Endothelial cell of umbilical vein (primary cell): ENCODE results near the gene TLN1. TPM values are rescaled to one million over a fixed set of nuclear protein-coding genes. Genes with fewer than 3 reads are reported as not detected.

Experiments used
- BruUV-seq: library from RNA; stranded (reverse); fragments of 400-500 nt; replicated peaks from 2 replicates; lab custom pipeline; 2021; lab: Mats Ljungman, UMichigan
- CTCF ChIA-PET: fragments of 300-600, 350-600 bp; sonication (Branson Sonifier 250); formaldehyde crosslinking; loops from one replicate; lab custom pipeline; 2021; ENCODE audit warnings: antibody characterized with exemption, inconsistent platforms; lab: Charles Lee
- POLR2A ChIA-PET: fragments of 300-600, 350-600 bp; sonication (Branson Sonifier 250); formaldehyde crosslinking; loops from one replicate; lab custom pipeline; 2021; ENCODE audit warnings: antibody characterized with exemption, inconsistent platforms; lab: Charles Lee
- DNase-seq: peaks from one replicate; pipeline ENCODE4 v3.0.0-alpha.2; 2011; ENCODE audit warnings: low read depth, low spot score
- FAIRE-seq: peaks from 2 replicates; lab custom pipeline; 2011; peaks lifted over from hg19 to GRCh38; lab: Jason Lieb, UNC
- H2AFZ ChIP-seq: 2 replicates; pipeline ENCODE4 v1.6.0; 2012; ENCODE audit warnings: low read depth, low read length, control low read depth, inconsistent platforms
- H3K27ac ChIP-seq: 2 replicates; pipeline ENCODE4 v1.5.1; 2011; ENCODE audit warnings: low read depth, mild to moderate bottlenecking, control low read depth, low read length, moderate library complexity; ENCODE audit not compliant: insufficient read depth
- H3K27me3 ChIP-seq, 2 experiments: 2 replicates each; pipeline versions ENCODE4 v1.6.0 to v1.6.1; 2011; ENCODE audit warnings: low read length in 2 of 2, mixed read lengths in 1 of 2; ENCODE audit not compliant: control insufficient read depth in 2 of 2, insufficient read depth in 2 of 2
- H3K36me3 ChIP-seq, 2 experiments: 2 replicates in 1 of 2; 3 replicates in 1 of 2; pipeline ENCODE4 v1.5.1; 2011; ENCODE audit warnings: low read length in 2 of 2, mild to moderate bottlenecking in 1 of 2, moderate library complexity in 1 of 2; ENCODE audit not compliant: control insufficient read depth in 2 of 2, insufficient read depth in 2 of 2; ENCODE audit errors: extremely low read depth in 1 of 2
- H3K4me1 ChIP-seq: 3 replicates; pipeline ENCODE4 v1.5.1; 2011; ENCODE audit warnings: mild to moderate bottlenecking, low read length; ENCODE audit not compliant: control insufficient read depth, insufficient read depth; ENCODE audit errors: extremely low read depth
- H3K4me2 ChIP-seq: 2 replicates; pipeline ENCODE4 v1.6.1; 2011; ENCODE audit warnings: low read length, control low read depth, mixed read lengths; ENCODE audit not compliant: insufficient read depth
- H3K4me3 ChIP-seq, 3 experiments: fragments of 200-600 bp in 1 of 3; sonication (generic), shearing (Covaris generic) in 1 of 3; replicated peaks in 1 of 3; 2 replicates each; pipeline ENCODE4 v1.5.1; 2011 to 2016; ENCODE audit warnings: control low read depth in 3 of 3, low read length in 3 of 3, mild to moderate bottlenecking in 2 of 3, inconsistent platforms in 1 of 3, low read depth in 1 of 3, moderate library complexity in 1 of 3; ENCODE audit not compliant: insufficient read depth in 1 of 3
- H3K79me2 ChIP-seq: 2 replicates; pipeline ENCODE4 v1.6.0; 2012; ENCODE audit warnings: low read length, inconsistent platforms; ENCODE audit not compliant: control insufficient read depth, insufficient read depth
- H3K9ac ChIP-seq: replicated peaks from 2 replicates; pipeline ENCODE3; 2011; ENCODE audit warnings: low read length, control low read depth; ENCODE audit not compliant: insufficient read depth; ENCODE audit errors: extremely low read depth
- H3K9me1 ChIP-seq: replicated peaks from 3 replicates; pipeline ENCODE4 v1.6.0; 2011; ENCODE audit warnings: mild to moderate bottlenecking, low read length; ENCODE audit not compliant: control insufficient read depth, insufficient read depth; ENCODE audit errors: extremely low read depth
- H3K9me3 ChIP-seq: replicated peaks from 2 replicates; pipeline ENCODE4 v1.5.1; 2012; ENCODE audit warnings: low read length, inconsistent platforms; ENCODE audit not compliant: control insufficient read depth, insufficient read depth
- H4K20me1 ChIP-seq: replicated peaks from 2 replicates; pipeline ENCODE3; 2011; ENCODE audit warnings: mild to moderate bottlenecking, low read length; ENCODE audit not compliant: control insufficient read depth, insufficient read depth; ENCODE audit errors: extremely low read depth
- CTCF ChIP-seq, 2 donors: IDR thresholded peaks; 1 replicate in 1 of 2; 2 replicates in 1 of 2; pipeline ENCODE4 v1.5.1; 2011; ENCODE audit warnings: low read length in 2 of 2, mild to moderate bottlenecking in 2 of 2, moderate library complexity in 2 of 2, control low read depth in 1 of 2, inconsistent platforms in 1 of 2, low read depth in 1 of 2; ENCODE audit not compliant: insufficient read depth in 1 of 2; ENCODE audit errors: extremely low read depth in 1 of 2
- EZH2 ChIP-seq: IDR thresholded peaks from 2 replicates; pipeline ENCODE4 v1.6.1; 2012; ENCODE audit warnings: borderline replicate concordance, low read depth, mild to moderate bottlenecking, moderate library complexity, low read length, inconsistent platforms; ENCODE audit not compliant: severe bottlenecking
- FOS ChIP-seq: IDR thresholded peaks from 2 replicates; pipeline ENCODE4 v1.6.1; 2011; ENCODE audit warnings: mild to moderate bottlenecking, low read length, moderate library complexity, borderline replicate concordance; ENCODE audit not compliant: insufficient read depth
- GATA2 ChIP-seq: IDR thresholded peaks from 2 replicates; pipeline ENCODE4 v1.7.0; 2011; ENCODE audit warnings: low read depth, mild to moderate bottlenecking, moderate library complexity, mixed read lengths, low read length; ENCODE audit not compliant: insufficient read length, insufficient read depth
- JUN ChIP-seq: IDR thresholded peaks from 2 replicates; pipeline ENCODE4 v1.6.1; 2011; ENCODE audit warnings: borderline replicate concordance, low read depth; ENCODE audit not compliant: insufficient read length, insufficient read depth
- MAX ChIP-seq: IDR thresholded peaks from 2 replicates; pipeline ENCODE4 v1.6.1; 2011; ENCODE audit not compliant: insufficient read depth, insufficient read length
- MYC ChIP-seq: IDR thresholded peaks from one replicate; pipeline ENCODE4 v1.6.1; 2011; ENCODE audit warnings: mild to moderate bottlenecking, low read depth, low read length
- POLR2A ChIP-seq: IDR thresholded peaks from 2 replicates; pipeline ENCODE4 v1.6.1; 2012; ENCODE audit warnings: low read depth, mild to moderate bottlenecking, control low read depth, low read length
- POLR2AphosphoS5 ChIP-seq: IDR thresholded peaks from 2 replicates; pipeline ENCODE4 v1.6.1; 2012; ENCODE audit warnings: low read depth, mild to moderate bottlenecking, control low read depth, low read length, moderate library complexity; ENCODE audit not compliant: insufficient read depth
- dilution Hi-C: fragments of 300-500 bp; cut with MboI; formaldehyde crosslinking; loops from one replicate; pipeline ENCODE4 v1.15.0; 2019; ENCODE audit warnings: low sequenced_read_pairs; ENCODE audit not compliant: extremely low pct_ligation_motif_present
- intact Hi-C: fragments of 100-400 bp; cut with micrococcal nuclease; formaldehyde crosslinking; loops from one replicate; pipeline ENCODE4 v1.10.0; 2022
- microRNA-seq: library from miRNA; unstranded; fragments of <30 nt; microRNA quantifications from one replicate; pipeline ENCODE4 v1.2.0, GENCODE V29; 2021; ENCODE audit warnings: borderline number of aligned reads, borderline replicate concordance
- polyA plus RNA-seq, 4 experiments: library from polyadenylated mRNA; depleted of rRNA in 3 of 4; stranded (reverse) in 3 of 4; unstranded in 1 of 4; fragments of >200 nt; gene quantifications; 2 replicates each; pipeline versions ENCODE4 v1.2.1 to v1.2.3, GENCODE V29; 2011 to 2012; ENCODE audit warnings: missing spikeins in 1 of 4
- small RNA-seq: library from RNA; depleted of rRNA; stranded (forward); fragments of <200 nt; gene quantifications from one replicate; pipeline ENCODE3, GENCODE V24; 2012; ENCODE audit warnings: low replicate concordance, low read depth; ENCODE audit not compliant: insufficient read depth, insufficient read length
- total RNA-seq: library from RNA; stranded (reverse); gene quantifications from 2 replicates; pipeline ENCODE4 v1.2.3, GENCODE V29; 2021

The TLN1 gene
- total and polyA plus RNA-seq, 2 donors (not counting 3 experiments of a cell fraction or from before 2014, with no cell fraction given) = 120 to 450 TPM

- intact Hi-C loops = loop anchor here (5.0 kb wide), 2 partner anchors 167 to 233 kb away; no protein-coding TSS in a partner anchor
- no peaks in the 10 kb centered on the region for H3K9me1 ChIP-seq
- H3K9me3 ChIP-seq = no peaks in the 10 kb centered on the region
- TF ChIP-seq POLR2A (no peak), CTCF (IDR thresholded peaks at IDR 0.05; ENCODE audit: extremely low read depth in 1 of 2, insufficient read depth in 1 of 2, low read depth in 1 of 2, low read length in 2 of 2) (no peak), JUN (no peak), POLR2AphosphoS5 (no peak), GATA2 (no peak), MYC (no peak), MAX (no peak), FOS (no peak), EZH2 (no peak)
- no peaks in the 10 kb centered on the region for H3K36me3 ChIP-seq
- POLR2A ChIA-PET = no interaction called here
- H2AFZ ChIP-seq = no peak overlapping the region
- dilution Hi-C loops = no loop called here
- no peak overlapping the region for H3K4me2 ChIP-seq
- BruUV-seq = no TSS peak
- no peaks in the 10 kb centered on the region for H4K20me1 ChIP-seq
- no peaks in the 10 kb centered on the region for H3K79me2 ChIP-seq
- CTCF ChIA-PET = interaction anchor here (1.1 to 2.5 kb wide), 6 partner anchors 8 to 78 kb away, joined by 3 to 14 read pairs (median 5); partner anchors contain the start of genes CCDC107 and RMRP
- no peak overlapping the region for H3K27ac ChIP-seq
- H3K4me3 ChIP-seq = no peak overlapping the region
- no peak overlapping the region for H3K9ac ChIP-seq
- H3K4me1 ChIP-seq = peaks cover 6% of the 10 kb centered on the region
- FAIRE-seq = no peak
- H3K27me3 ChIP-seq = peaks cover 0 to 2% of the 10 kb centered on the region in 2 experiments
- no peak for DNase-seq
Measured at GRCh38 chr9:35649431-35650340, 82.3 kb downstream of the TLN1 start.

Small RNA genes within 50 kb of the gene (microRNA-seq; reads per million reads assigned to microRNA genes)
- not detected for gene MIR6852
- gene MIR6853 = not detected

Small RNA genes within 50 kb of the gene (small RNA-seq; reads per million reads assigned to genes)
- not detected for gene MIR6853
- not detected for gene RMRP
- gene RN7SL22P = not detected

Other genes starting within 250 kb of the TLN1 start
- gene RUSC2, start 242.1 kb downstream of the TLN1 start, total RNA-seq = 46.2 and 52.1 TPM in 2 replicates
- 26.1 and 29.9 TPM in 2 replicates for gene RUSC2, start 242.1 kb downstream of the TLN1 start, polyA plus RNA-seq
- gene TESK1, start 126.9 kb downstream of the TLN1 start, total RNA-seq = 22.5 and 25.3 TPM in 2 replicates
- 26.4 and 28.3 TPM in 2 replicates for gene TESK1, start 126.9 kb downstream of the TLN1 start, polyA plus RNA-seq
- gene CD72, start 113.8 kb downstream of the TLN1 start, total RNA-seq = not detected in 2 replicates
- gene CD72, start 113.8 kb downstream of the TLN1 start, polyA plus RNA-seq = 0.39 TPM in 1 of 2 replicates, not detected in the other
- gene SIT1, start 81.3 kb downstream of the TLN1 start, total RNA-seq = not detected in 2 replicates
- not detected in 2 replicates for gene SIT1, start 81.3 kb downstream of the TLN1 start, polyA plus RNA-seq
- 19,118 and 22,385 TPM in 2 replicates for gene RMRP, start 74.2 kb downstream of the TLN1 start, total RNA-seq
- gene RMRP, start 74.2 kb downstream of the TLN1 start, polyA plus RNA-seq = 359 TPM in 1 of 2 replicates, not detected in the other
- gene CCDC107, start 73.9 kb downstream of the TLN1 start, total RNA-seq = 13.2 and 15.2 TPM in 2 replicates
- 16.0 and 18.8 TPM in 2 replicates for gene CCDC107, start 73.9 kb downstream of the TLN1 start, polyA plus RNA-seq
- gene ARHGEF39, start 67.0 kb downstream of the TLN1 start, total RNA-seq = 4.6 and 6.5 TPM in 2 replicates
- gene ARHGEF39, start 67.0 kb downstream of the TLN1 start, polyA plus RNA-seq = 4.0 and 4.7 TPM in 2 replicates
- gene CA9, start 58.3 kb downstream of the TLN1 start, total RNA-seq = 0.42 TPM in 1 of 2 replicates, not detected in the other
- 0.18 and 0.21 TPM in 2 replicates for gene CA9, start 58.3 kb downstream of the TLN1 start, polyA plus RNA-seq
- 257 and 279 TPM in 2 replicates for gene TPM2, start 42.3 kb downstream of the TLN1 start, total RNA-seq
- gene TPM2, start 42.3 kb downstream of the TLN1 start, polyA plus RNA-seq = 103 and 144 TPM in 2 replicates
- 36.4 and 39.8 TPM in 2 replicates for gene CREB3, start 471 bp upstream of the TLN1 start, total RNA-seq
- 45.9 and 52.1 TPM in 2 replicates for gene CREB3, start 471 bp upstream of the TLN1 start, polyA plus RNA-seq
- gene GBA2, start 17.0 kb upstream of the TLN1 start, total RNA-seq = 158 and 196 TPM in 2 replicates
- gene GBA2, start 17.0 kb upstream of the TLN1 start, polyA plus RNA-seq = 99.9 and 110 TPM in 2 replicates
- 23.3 and 29.0 TPM in 2 replicates for gene RGP1, start 17.1 kb upstream of the TLN1 start, total RNA-seq
- gene RGP1, start 17.1 kb upstream of the TLN1 start, polyA plus RNA-seq = 12.7 and 15.0 TPM in 2 replicates
- gene MSMP, start 22.1 kb upstream of the TLN1 start, total RNA-seq = 18.8 and 25.6 TPM in 2 replicates
- 23.5 and 29.0 TPM in 2 replicates for gene MSMP, start 22.1 kb upstream of the TLN1 start, polyA plus RNA-seq
- gene NPR2, start 59.4 kb upstream of the TLN1 start, total RNA-seq = 25.6 and 28.7 TPM in 2 replicates
- gene NPR2, start 59.4 kb upstream of the TLN1 start, polyA plus RNA-seq = 14.4 and 16.4 TPM in 2 replicates
- gene SPAG8, start 80.1 kb upstream of the TLN1 start, total RNA-seq = 0.69 TPM in 1 of 2 replicates, not detected in the other
- 0.21 TPM in 2 replicates for gene SPAG8, start 80.1 kb upstream of the TLN1 start, polyA plus RNA-seq
- 27.2 and 37.4 TPM in 2 replicates for gene HINT2, start 82.8 kb upstream of the TLN1 start, total RNA-seq
- 41.6 and 42.1 TPM in 2 replicates for gene HINT2, start 82.8 kb upstream of the TLN1 start, polyA plus RNA-seq
- gene FAM221B, start 96.5 kb upstream of the TLN1 start, total RNA-seq = not detected in 2 replicates
- gene FAM221B, start 96.5 kb upstream of the TLN1 start, polyA plus RNA-seq = not detected in 2 replicates
- 2.5 and 2.9 TPM in 2 replicates for gene TMEM8B, start 97.0 kb upstream of the TLN1 start, total RNA-seq
- gene TMEM8B, start 97.0 kb upstream of the TLN1 start, polyA plus RNA-seq = 3.6 and 3.8 TPM in 2 replicates
- not detected in 2 replicates for gene OR13J1, start 138.2 kb upstream of the TLN1 start, total RNA-seq
- not detected in 2 replicates for gene OR13J1, start 138.2 kb upstream of the TLN1 start, polyA plus RNA-seq
- gene HRCT1, start 174.0 kb upstream of the TLN1 start, total RNA-seq = 1.2 and 5.2 TPM in 2 replicates
- gene HRCT1, start 174.0 kb upstream of the TLN1 start, polyA plus RNA-seq = 7.0 and 9.9 TPM in 2 replicates
- 13.0 and 24.8 TPM in 2 replicates for gene SPAAR, start 177.3 kb upstream of the TLN1 start, total RNA-seq
- 20.8 and 23.0 TPM in 2 replicates for gene SPAAR, start 177.3 kb upstream of the TLN1 start, polyA plus RNA-seq
- not detected in 2 replicates for gene OR2S2, start 226.0 kb upstream of the TLN1 start, total RNA-seq
- not detected in 2 replicates for gene OR2S2, start 226.0 kb upstream of the TLN1 start, polyA plus RNA-seq